Left lung (tissue), 10 donors: ENCODE results near the gene TRAF3IP3. TPM values are rescaled to one million over a fixed set of nuclear protein-coding genes. Genes with fewer than 3 reads are reported as not detected.

Experiments
- ATAC-seq: fragments of 200-7000 bp; cut with Tn5 transposase; one replicate; pipeline ENCODE4 v1.9.1; 2020; ENCODE audit warnings: moderate library complexity
- DNase-seq, 4 donors: peaks; one replicate each; pipeline ENCODE4 v3.0.0-alpha.2; 2013 to 2020
- H3K27ac ChIP-seq, 2 donors: fragments of 200-600 bp; sonication (generic) in 1 of 2; one replicate each; pipeline versions ENCODE4 v1.5.0 to v1.8.0; 2020 to 2021
- H3K27me3 ChIP-seq, 2 donors: fragments of 200-600 bp; sonication (generic) in 1 of 2; one replicate each; pipeline versions ENCODE4 v1.5.0 to v1.8.0; 2020 to 2021
- H3K36me3 ChIP-seq, 2 donors: fragments of 200-600 bp; sonication (generic) in 1 of 2; one replicate each; pipeline versions ENCODE4 v1.5.0 to v1.8.0; 2020 to 2021
- H3K4me1 ChIP-seq, 2 donors: fragments of 200-600 bp; one replicate each; pipeline ENCODE4 v1.8.0; 2021
- H3K4me3 ChIP-seq, 2 donors: fragments of 200-600 bp; sonication (generic) in 1 of 2; one replicate each; pipeline versions ENCODE4 v1.5.0 to v1.8.0; 2020 to 2021; ENCODE audit warnings: mild to moderate bottlenecking in 1 of 2
- H3K9me3 ChIP-seq, 2 donors: fragments of 200-600 bp; sonication (generic) in 1 of 2; one replicate each; pipeline versions ENCODE4 v1.5.0 to v1.8.0; 2020 to 2021
- intact Hi-C, 2 donors: fragments of 100-400 bp; cut with DNase I; formaldehyde crosslinking; loops; one replicate each; pipeline versions ENCODE4 v1.11.2 to v1.14.2; 2022
- polyA plus RNA-seq, 6 donors: library from polyadenylated mRNA; unstranded; fragments of 120-200 nt; gene quantifications; one replicate each; pipeline ENCODE4 v1.2.1, GENCODE V29; 2013; ENCODE audit not compliant: insufficient read length in 6 of 6
- total RNA-seq, 2 donors: library from RNA; stranded (reverse); fragmentation: NEBNext Ultra II Directional; extraction: Animal tissue kit (Norgen Biotek cat#: 25700); gene quantifications; one replicate each; pipeline ENCODE4 v1.2.1, GENCODE V29; 2021
- TF ChIP-seq, protein P1 (sequence below), 2 donors: fragments of 200-600 bp; sonication (generic) in 1 of 2; IDR thresholded peaks; one replicate each; pipeline versions ENCODE4 v1.5.0 to v1.8.0; 2021; ENCODE audit warnings: antibody characterized with exemption in 2 of 2
- donor health status: DM: no; HTN: yes; CAD: no.
- donor health status: DM: no; HTN: no; CAD: no.

Gene TRAF3IP3
- total and polyA plus RNA-seq, 8 donors: 2.2 to 13.5 (median 3.1) TPM

DNA sequence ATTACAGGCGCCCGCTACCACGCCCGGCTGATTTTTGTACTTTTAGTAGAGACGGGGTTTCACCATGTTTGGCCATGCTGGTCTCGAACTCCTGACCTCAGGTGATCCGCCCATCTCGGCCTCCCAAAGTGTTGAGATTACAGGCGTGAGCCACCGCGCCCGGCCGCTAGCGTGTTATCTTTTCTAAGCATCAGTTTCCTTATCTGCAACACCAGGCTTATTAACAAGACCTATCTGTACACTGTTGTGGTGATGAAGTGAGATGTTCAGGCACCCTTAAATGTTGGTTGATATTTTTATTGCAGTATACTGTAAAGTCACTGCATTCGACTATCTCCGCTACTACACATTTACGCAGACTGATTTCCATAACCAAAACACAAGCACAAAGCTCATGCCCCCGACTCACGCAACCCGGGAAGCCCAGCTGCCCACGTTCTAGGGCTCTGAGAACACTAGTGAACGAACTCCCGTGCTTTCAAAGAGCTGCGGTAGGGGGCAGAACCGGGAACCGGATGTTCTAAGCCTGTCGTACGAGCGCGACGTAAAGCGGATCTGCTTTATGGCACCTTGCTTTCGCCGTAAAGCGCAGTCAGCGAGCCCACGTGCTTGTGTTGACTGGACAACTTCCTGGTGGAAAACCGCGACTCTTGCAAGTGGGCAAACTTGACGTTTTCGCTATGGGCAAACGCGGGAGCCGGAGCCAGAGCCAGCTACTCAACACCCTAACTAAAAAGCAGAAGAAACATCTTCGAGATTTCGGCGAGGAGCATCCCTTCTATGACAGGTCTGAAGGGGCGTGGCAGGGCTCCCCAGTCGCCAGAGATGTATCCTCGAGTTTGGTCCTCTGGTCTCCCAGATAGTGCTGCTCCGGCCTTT lies 71.8 kb downstream of the TRAF3IP3 start, which contains the start of gene UTP25:
TSS of gene UTP25 (plus strand) at position 589 of the 879 bp plus-strand sequence. CDS start at position 681, 92 bp downstream.
- H3K4me3 ChIP-seq: peak within 1 kb of the TSS; percentile 90
- H3K27ac ChIP-seq: peak within 1 kb of the TSS; percentile 61 to 86
- peaks cover 0 to 20% of the 10 kb centered on the region in 2 donors for H3K36me3 ChIP-seq
- peaks cover 0 to 1% of the 10 kb centered on the region in 2 donors for H3K27me3 ChIP-seq
- ATAC-seq (peak; percentile 97), DNase-seq (peak; percentile 91 to 95 (median 92))
- H3K9me3 ChIP-seq: no peaks in the 10 kb centered on the region
- intact Hi-C loops: no loop called here
- peaks cover 0 to 31% of the 10 kb centered on the region in 2 donors for H3K4me1 ChIP-seq
- TF ChIP-seq, protein P1, sequence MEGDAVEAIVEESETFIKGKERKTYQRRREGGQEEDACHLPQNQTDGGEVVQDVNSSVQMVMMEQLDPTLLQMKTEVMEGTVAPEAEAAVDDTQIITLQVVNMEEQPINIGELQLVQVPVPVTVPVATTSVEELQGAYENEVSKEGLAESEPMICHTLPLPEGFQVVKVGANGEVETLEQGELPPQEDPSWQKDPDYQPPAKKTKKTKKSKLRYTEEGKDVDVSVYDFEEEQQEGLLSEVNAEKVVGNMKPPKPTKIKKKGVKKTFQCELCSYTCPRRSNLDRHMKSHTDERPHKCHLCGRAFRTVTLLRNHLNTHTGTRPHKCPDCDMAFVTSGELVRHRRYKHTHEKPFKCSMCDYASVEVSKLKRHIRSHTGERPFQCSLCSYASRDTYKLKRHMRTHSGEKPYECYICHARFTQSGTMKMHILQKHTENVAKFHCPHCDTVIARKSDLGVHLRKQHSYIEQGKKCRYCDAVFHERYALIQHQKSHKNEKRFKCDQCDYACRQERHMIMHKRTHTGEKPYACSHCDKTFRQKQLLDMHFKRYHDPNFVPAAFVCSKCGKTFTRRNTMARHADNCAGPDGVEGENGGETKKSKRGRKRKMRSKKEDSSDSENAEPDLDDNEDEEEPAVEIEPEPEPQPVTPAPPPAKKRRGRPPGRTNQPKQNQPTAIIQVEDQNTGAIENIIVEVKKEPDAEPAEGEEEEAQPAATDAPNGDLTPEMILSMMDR (IDR thresholded peaks at IDR 0.05): peak; percentile 32 to 69

DNA sequence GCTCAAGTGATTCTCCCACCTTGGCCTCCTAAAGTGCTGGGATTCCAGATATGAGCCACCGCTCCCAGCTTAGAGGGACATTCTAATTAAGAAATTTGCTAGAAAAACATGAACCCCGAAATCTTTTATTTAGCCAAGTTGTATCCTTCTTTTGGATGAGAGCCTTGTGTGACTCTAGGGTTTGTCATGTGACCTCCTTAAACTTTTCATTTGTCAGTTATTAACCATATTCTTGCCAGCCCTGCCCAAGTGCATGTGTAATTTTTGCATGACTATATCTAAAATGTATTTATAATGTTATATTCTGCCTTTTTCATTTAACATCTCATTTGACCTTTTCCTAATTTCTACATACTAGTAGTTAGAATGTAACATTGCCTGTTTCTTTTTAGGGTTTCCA lies 73.9 kb downstream of the TRAF3IP3 start:
- TF ChIP-seq, protein P1 (IDR thresholded peaks at IDR 0.05): no peak
- DNase-seq: no peak
- Histone ChIP-seq H3K27me3 (no peaks in the 10 kb centered on the region), H3K9me3 (no peaks in the 10 kb centered on the region), H3K27ac (no peak overlapping the region), H3K36me3 (peaks cover 0 to 41% of the 10 kb centered on the region in 2 donors), H3K4me1 (peaks cover 0 to 21% of the 10 kb centered on the region in 2 donors), H3K4me3 (no peak overlapping the region)
- intact Hi-C loops: no loop called here
- ATAC-seq: no peak

- Histone ChIP-seq H3K9me3 (no peaks in the 10 kb centered on the region), H3K27me3 (no peaks in the 10 kb centered on the region), H3K4me3 (no peak overlapping the region), H3K27ac (no peak overlapping the region), H3K4me1 (peaks cover 0 to 21% of the 10 kb centered on the region in 2 donors), H3K36me3 (peaks cover 0 to 50% of the 10 kb centered on the region in 2 donors)
- no peak for DNase-seq
- TF ChIP-seq, protein P1 (IDR thresholded peaks at IDR 0.05): no peak
- ATAC-seq: no peak
- intact Hi-C loops: no loop called here
Measured at GRCh38 chr1:209830722-209831121, 74.9 kb downstream of the TRAF3IP3 start.

GRCh38 chr1:209831615-209832014 lies 75.8 kb downstream of the TRAF3IP3 start:
- intact Hi-C loops: no loop called here
- no peaks in the 10 kb centered on the region for H3K9me3 ChIP-seq
- H3K4me3 ChIP-seq: no peak overlapping the region
- no peak for ATAC-seq
- no peak overlapping the region for H3K27ac ChIP-seq
- TF ChIP-seq, protein P1 (IDR thresholded peaks at IDR 0.05): no peak
- no peak for DNase-seq
- peaks cover 0 to 59% of the 10 kb centered on the region in 2 donors for H3K36me3 ChIP-seq
- no peaks in the 10 kb centered on the region for H3K27me3 ChIP-seq
- peaks cover 0 to 21% of the 10 kb centered on the region in 2 donors for H3K4me1 ChIP-seq

Other genes with a start within 250 kb of the TRAF3IP3 start
- 1 to 10 TPM in 1 of 2 donors, under 1 TPM in 1; 0.29 to 1.1 TPM for gene CAMK1G, start 172.3 kb upstream of the TRAF3IP3 start, total RNA-seq
- 1 to 10 TPM; 6.5 to 9.9 (median 9.0) TPM for gene CAMK1G, start 172.3 kb upstream of the TRAF3IP3 start, polyA plus RNA-seq
- gene LAMB3, start 103.6 kb upstream of the TRAF3IP3 start, total RNA-seq: 100 to 1,000 TPM in 1 of 2 donors, 10 to 100 TPM in 1; 64.1 to 126 TPM
- 100 to 1,000 TPM in 1 of 6 donors, 10 to 100 TPM in 5; 54.1 to 102 (median 66.9) TPM for gene LAMB3, start 103.6 kb upstream of the TRAF3IP3 start, polyA plus RNA-seq
- 10 to 100 TPM; 10.6 to 89.1 TPM for gene G0S2, start 80.6 kb upstream of the TRAF3IP3 start, total RNA-seq
- 10 to 100 TPM; 24.1 to 60.8 (median 36.7) TPM for gene G0S2, start 80.6 kb upstream of the TRAF3IP3 start, polyA plus RNA-seq
- gene HSD11B1, start 51.2 kb upstream of the TRAF3IP3 start, total RNA-seq: 10 to 100 TPM in 1 of 2 donors, 1 to 10 TPM in 1; 8.1 to 30.7 TPM
- gene HSD11B1, start 51.2 kb upstream of the TRAF3IP3 start, polyA plus RNA-seq: 10 to 100 TPM in 1 of 6 donors, 1 to 10 TPM in 5; 5.1 to 10.3 (median 5.9) TPM
- gene C1orf74, start 28.5 kb downstream of the TRAF3IP3 start, total RNA-seq: 1 to 10 TPM; 1.8 to 2.2 TPM
- gene C1orf74, start 28.5 kb downstream of the TRAF3IP3 start, polyA plus RNA-seq: 1 to 10 TPM; 2.7 to 3.4 (median 3.2) TPM
- gene IRF6, start 50.1 kb downstream of the TRAF3IP3 start, total RNA-seq: 10 to 100 TPM; 15.7 to 26.5 TPM
- gene IRF6, start 50.1 kb downstream of the TRAF3IP3 start, polyA plus RNA-seq: 10 to 100 TPM; 17.4 to 23.6 (median 19.3) TPM
- gene UTP25, start 71.9 kb downstream of the TRAF3IP3 start, total RNA-seq: 1 to 10 TPM; 4.1 to 7.2 TPM
- gene UTP25, start 71.9 kb downstream of the TRAF3IP3 start, polyA plus RNA-seq: 10 to 100 TPM in 4 of 6 donors, 1 to 10 TPM in 2; 9.8 to 11.5 (median 11.0) TPM
- gene SYT14, start 182.2 kb downstream of the TRAF3IP3 start, total RNA-seq: 1 to 10 TPM in 1 of 2 donors, not detected in 1; 1.1 TPM
- gene SYT14, start 182.2 kb downstream of the TRAF3IP3 start, polyA plus RNA-seq: under 1 TPM; 0.16 to 0.49 (median 0.27) TPM